ENCODE measurements around the gene RBL1.

The RBL1 gene

GRCh38 chr20:37114012-37114411 lies 18.2 kb upstream of the RBL1 start:
- no peaks in the 10 kb centered on the region for H3K27me3 ChIP-seq (ENCODE audit: control insufficient read depth, insufficient read depth, low read length)
- H3K4me1 ChIP-seq (ENCODE audit: control insufficient read depth, low read depth, low read length): no peaks in the 10 kb centered on the region
- H3K9ac ChIP-seq (ENCODE audit: low read length): no peak overlapping the region
- no peaks in the 10 kb centered on the region for H3K9me3 ChIP-seq (ENCODE audit: control insufficient read depth, low read depth, low read length)
- H3K27ac ChIP-seq (ENCODE audit: low read length): no peak overlapping the region
- H3K4me3 ChIP-seq (ENCODE audit: low read length): no peak overlapping the region
- H3K36me3 ChIP-seq (ENCODE audit: control insufficient read depth, low read depth, low read length): no peaks in the 10 kb centered on the region

GRCh38 chr20:37111926-37112455 lies 16.2 kb upstream of the RBL1 start:
- Histone ChIP-seq H3K27ac (ENCODE audit: low read length) (no peak overlapping the region), H3K27me3 (ENCODE audit: control insufficient read depth, insufficient read depth, low read length) (no peaks in the 10 kb centered on the region), H3K9ac (ENCODE audit: low read length) (no peak overlapping the region), H3K4me3 (ENCODE audit: low read length) (no peak overlapping the region), H3K4me1 (ENCODE audit: control insufficient read depth, low read depth, low read length) (no peaks in the 10 kb centered on the region), H3K9me3 (ENCODE audit: control insufficient read depth, low read depth, low read length) (no peaks in the 10 kb centered on the region), H3K36me3 (ENCODE audit: control insufficient read depth, low read depth, low read length) (no peaks in the 10 kb centered on the region)

- Histone ChIP-seq H3K4me1 (ENCODE audit: control insufficient read depth, low read depth, low read length) (no peaks in the 10 kb centered on the region), H3K27me3 (ENCODE audit: control insufficient read depth, insufficient read depth, low read length) (no peaks in the 10 kb centered on the region), H3K27ac (ENCODE audit: low read length) (no peak overlapping the region), H3K4me3 (ENCODE audit: low read length) (no peak overlapping the region), H3K9me3 (ENCODE audit: control insufficient read depth, low read depth, low read length) (no peaks in the 10 kb centered on the region), H3K36me3 (ENCODE audit: control insufficient read depth, low read depth, low read length) (no peaks in the 10 kb centered on the region), H3K9ac (ENCODE audit: low read length) (no peak overlapping the region)
Measured at GRCh38 chr20:37108676-37109075, 12.9 kb upstream of the RBL1 start.

- Histone ChIP-seq H3K4me3 (ENCODE audit: low read length) (no peak overlapping the region), H3K9ac (ENCODE audit: low read length) (no peak overlapping the region), H3K27ac (ENCODE audit: low read length) (no peak overlapping the region)
Measured at GRCh38 chr20:37102571-37102970, 6.8 kb upstream of the RBL1 start.

GRCh38 chr20:37096415-37097041 lies 731 bp upstream of the RBL1 start:
- Histone ChIP-seq H3K9ac (ENCODE audit: low read length) (peak overlapping the region; percentile 98), H3K9me3 (ENCODE audit: control insufficient read depth, low read depth, low read length) (no peaks in the 10 kb centered on the region), H3K4me3 (ENCODE audit: low read length) (peak overlapping the region; percentile 87), H3K4me1 (ENCODE audit: control insufficient read depth, low read depth, low read length) (peaks cover 12% of the 10 kb centered on the region), H3K36me3 (ENCODE audit: control insufficient read depth, low read depth, low read length) (peaks cover 4% of the 10 kb centered on the region), H3K27me3 (ENCODE audit: control insufficient read depth, insufficient read depth, low read length) (no peaks in the 10 kb centered on the region), H3K27ac (ENCODE audit: low read length) (peak overlapping the region; percentile 98)

More at GRCh38 chr20:37102571-37102970, 6.8 kb upstream of the RBL1 start:
- Histone ChIP-seq H3K4me1 (ENCODE audit: control insufficient read depth, low read depth, low read length) (no peaks in the 10 kb centered on the region), H3K36me3 (ENCODE audit: control insufficient read depth, low read depth, low read length) (no peaks in the 10 kb centered on the region), H3K27me3 (ENCODE audit: control insufficient read depth, insufficient read depth, low read length) (no peaks in the 10 kb centered on the region), H3K9me3 (ENCODE audit: control insufficient read depth, low read depth, low read length) (no peaks in the 10 kb centered on the region)

- peaks cover 12% of the 10 kb centered on the region for H3K4me1 ChIP-seq (ENCODE audit: control insufficient read depth, low read depth, low read length)
- peak overlapping the region; percentile 97 for H3K27ac ChIP-seq (ENCODE audit: low read length)
- H3K36me3 ChIP-seq (ENCODE audit: control insufficient read depth, low read depth, low read length): peaks cover 7% of the 10 kb centered on the region
- H3K9ac ChIP-seq (ENCODE audit: low read length): peak overlapping the region; percentile 98
- H3K4me3 ChIP-seq (ENCODE audit: low read length): peak overlapping the region; percentile 87
- no peaks in the 10 kb centered on the region for H3K9me3 ChIP-seq (ENCODE audit: control insufficient read depth, low read depth, low read length)
- H3K27me3 ChIP-seq (ENCODE audit: control insufficient read depth, insufficient read depth, low read length): no peaks in the 10 kb centered on the region
Measured at GRCh38 chr20:37095108-37095598, 644 bp downstream of the RBL1 start.

GRCh38 chr20:37090407-37090806 lies 5.4 kb downstream of the RBL1 start:
- peaks cover 26% of the 10 kb centered on the region for H3K36me3 ChIP-seq (ENCODE audit: control insufficient read depth, low read depth, low read length)
- H3K27ac ChIP-seq (ENCODE audit: low read length): no peak overlapping the region

GRCh38 chr20:37081717-37082289 lies 14.0 kb downstream of the RBL1 start:
- Histone ChIP-seq H3K27ac (ENCODE audit: low read length) (no peak overlapping the region), H3K9ac (ENCODE audit: low read length) (no peak overlapping the region), H3K4me1 (ENCODE audit: control insufficient read depth, low read depth, low read length) (no peaks in the 10 kb centered on the region), H3K4me3 (ENCODE audit: low read length) (no peak overlapping the region), H3K9me3 (ENCODE audit: control insufficient read depth, low read depth, low read length) (no peaks in the 10 kb centered on the region), H3K27me3 (ENCODE audit: control insufficient read depth, insufficient read depth, low read length) (no peaks in the 10 kb centered on the region), H3K36me3 (ENCODE audit: control insufficient read depth, low read depth, low read length) (peaks cover 10% of the 10 kb centered on the region)

More at GRCh38 chr20:37090407-37090806, 5.4 kb downstream of the RBL1 start:
- no peaks in the 10 kb centered on the region for H3K9me3 ChIP-seq (ENCODE audit: control insufficient read depth, low read depth, low read length)
- no peak overlapping the region for H3K4me3 ChIP-seq (ENCODE audit: low read length)
- H3K27me3 ChIP-seq (ENCODE audit: control insufficient read depth, insufficient read depth, low read length): no peaks in the 10 kb centered on the region
- H3K9ac ChIP-seq (ENCODE audit: low read length): no peak overlapping the region
- H3K4me1 ChIP-seq (ENCODE audit: control insufficient read depth, low read depth, low read length): peaks cover 6% of the 10 kb centered on the region

- H3K36me3 ChIP-seq (ENCODE audit: control insufficient read depth, low read depth, low read length): peaks cover 4% of the 10 kb centered on the region
Measured at GRCh38 chr20:37077009-37077408, 18.8 kb downstream of the RBL1 start.

GRCh38 chr20:37075932-37076685 lies 19.7 kb downstream of the RBL1 start:
- Histone ChIP-seq H3K4me1 (ENCODE audit: control insufficient read depth, low read depth, low read length) (no peaks in the 10 kb centered on the region), H3K36me3 (ENCODE audit: control insufficient read depth, low read depth, low read length) (peaks cover 4% of the 10 kb centered on the region), H3K27ac (ENCODE audit: low read length) (no peak overlapping the region)

More at GRCh38 chr20:37077009-37077408, 18.8 kb downstream of the RBL1 start:
- Histone ChIP-seq H3K4me1 (ENCODE audit: control insufficient read depth, low read depth, low read length) (no peaks in the 10 kb centered on the region), H3K27ac (ENCODE audit: low read length) (no peak overlapping the region), H3K9me3 (ENCODE audit: control insufficient read depth, low read depth, low read length) (peaks cover 5% of the 10 kb centered on the region), H3K9ac (ENCODE audit: low read length) (no peak overlapping the region), H3K27me3 (ENCODE audit: control insufficient read depth, insufficient read depth, low read length) (no peaks in the 10 kb centered on the region), H3K4me3 (ENCODE audit: low read length) (no peak overlapping the region)

GRCh38 chr20:37072293-37073196 lies 23.3 kb downstream of the RBL1 start:
- H3K27me3 ChIP-seq (ENCODE audit: control insufficient read depth, insufficient read depth, low read length): no peaks in the 10 kb centered on the region
- H3K27ac ChIP-seq (ENCODE audit: low read length): no peak overlapping the region
- H3K9me3 ChIP-seq (ENCODE audit: control insufficient read depth, low read depth, low read length): peaks cover 5% of the 10 kb centered on the region
- no peak overlapping the region for H3K9ac ChIP-seq (ENCODE audit: low read length)
- H3K4me3 ChIP-seq (ENCODE audit: low read length): no peak overlapping the region
- no peaks in the 10 kb centered on the region for H3K4me1 ChIP-seq (ENCODE audit: control insufficient read depth, low read depth, low read length)
- peaks cover 4% of the 10 kb centered on the region for H3K36me3 ChIP-seq (ENCODE audit: control insufficient read depth, low read depth, low read length)

More at GRCh38 chr20:37075932-37076685, 19.7 kb downstream of the RBL1 start:
- H3K27me3 ChIP-seq (ENCODE audit: control insufficient read depth, insufficient read depth, low read length): no peaks in the 10 kb centered on the region
- no peak overlapping the region for H3K4me3 ChIP-seq (ENCODE audit: low read length)
- H3K9me3 ChIP-seq (ENCODE audit: control insufficient read depth, low read depth, low read length): peaks cover 5% of the 10 kb centered on the region
- no peak overlapping the region for H3K9ac ChIP-seq (ENCODE audit: low read length)

All from iPS-18a (cell line).